D721Med (cell line): ENCODE data around the gene ZDHHC7.

ENCODE experiments used
- DNase-seq: peaks from one replicate; pipeline ENCODE4 v3.0.0; 2011; ENCODE audit warnings: low spot score; ENCODE audit not compliant: insufficient read length
- FAIRE-seq: peaks from 2 replicates; lab custom pipeline; 2011; peaks lifted over from hg19 to GRCh38; lab: Jason Lieb, UNC
- CTCF ChIP-seq: IDR thresholded peaks from 2 replicates; pipeline ENCODE4 v1.5.1; 2012; ENCODE audit warnings: mild to moderate bottlenecking, control low read depth; ENCODE audit not compliant: insufficient read depth; ENCODE audit errors: missing control alignments

ZDHHC7 gene

GRCh38 chr16:84929421-84930297 is 81.7 kb downstream of the ZDHHC7 start:
- FAIRE-seq, result no peak
- DNase-seq, result no peak
- no peak for TF ChIP-seq CTCF

GRCh38 chr16:84928679-84929420 is 82.5 kb downstream of the ZDHHC7 start:
- FAIRE-seq (no peak), DNase-seq (no peak)
- TF ChIP-seq CTCF, result no peak

- DNase-seq (no peak), FAIRE-seq (no peak)
- no peak for TF ChIP-seq CTCF
These were observed 83.4 kb downstream of the ZDHHC7 start for GRCh38 chr16:84927621-84928591.

- DNase-seq (no peak), FAIRE-seq (no peak)
- no peak for TF ChIP-seq CTCF
These were observed 84.9 kb downstream of the ZDHHC7 start for GRCh38 chr16:84926462-84926861.

- FAIRE-seq (no peak), DNase-seq (no peak)
- TF ChIP-seq CTCF, result no peak
These were observed 85.5 kb downstream of the ZDHHC7 start for GRCh38 chr16:84925773-84926372.

GRCh38 chr16:84925092-84925772 is 86.1 kb downstream of the ZDHHC7 start:
- TF ChIP-seq CTCF, result peak; percentile 63
- no peak for FAIRE-seq
- DNase-seq, result no peak
